GM12872 (cell line): ENCODE data around the gene PTPRH.

Experiments used
- TF ChIP-seq, protein P1 (sequence below): IDR thresholded peaks from 3 replicates; pipeline ENCODE4 v1.5.1; 2011; ENCODE audit warnings: low read depth, mild to moderate bottlenecking, low read length, moderate library complexity; ENCODE audit not compliant: insufficient read depth

PTPRH gene

DNA sequence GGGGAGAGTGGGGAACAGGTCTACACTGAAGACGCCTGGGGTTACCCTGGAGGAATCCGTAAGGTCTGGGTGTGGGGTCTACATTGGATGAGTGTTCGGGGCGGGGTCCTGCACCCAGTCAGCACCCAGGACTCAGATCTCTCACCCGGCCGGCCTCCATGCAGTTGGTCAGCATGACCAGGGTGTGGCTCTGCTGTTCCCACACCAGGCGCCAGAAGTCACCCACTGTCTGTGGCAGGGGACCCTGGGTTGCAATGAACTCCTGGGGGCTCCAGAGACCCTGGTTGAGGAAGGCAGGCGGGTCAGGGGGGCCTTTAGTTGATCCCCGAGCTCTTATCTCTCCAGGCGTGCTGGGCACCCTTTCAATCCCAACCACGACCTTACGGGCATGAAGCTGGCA is 23.2 kb downstream of the PTPRH start:
- TF ChIP-seq, protein P1, sequence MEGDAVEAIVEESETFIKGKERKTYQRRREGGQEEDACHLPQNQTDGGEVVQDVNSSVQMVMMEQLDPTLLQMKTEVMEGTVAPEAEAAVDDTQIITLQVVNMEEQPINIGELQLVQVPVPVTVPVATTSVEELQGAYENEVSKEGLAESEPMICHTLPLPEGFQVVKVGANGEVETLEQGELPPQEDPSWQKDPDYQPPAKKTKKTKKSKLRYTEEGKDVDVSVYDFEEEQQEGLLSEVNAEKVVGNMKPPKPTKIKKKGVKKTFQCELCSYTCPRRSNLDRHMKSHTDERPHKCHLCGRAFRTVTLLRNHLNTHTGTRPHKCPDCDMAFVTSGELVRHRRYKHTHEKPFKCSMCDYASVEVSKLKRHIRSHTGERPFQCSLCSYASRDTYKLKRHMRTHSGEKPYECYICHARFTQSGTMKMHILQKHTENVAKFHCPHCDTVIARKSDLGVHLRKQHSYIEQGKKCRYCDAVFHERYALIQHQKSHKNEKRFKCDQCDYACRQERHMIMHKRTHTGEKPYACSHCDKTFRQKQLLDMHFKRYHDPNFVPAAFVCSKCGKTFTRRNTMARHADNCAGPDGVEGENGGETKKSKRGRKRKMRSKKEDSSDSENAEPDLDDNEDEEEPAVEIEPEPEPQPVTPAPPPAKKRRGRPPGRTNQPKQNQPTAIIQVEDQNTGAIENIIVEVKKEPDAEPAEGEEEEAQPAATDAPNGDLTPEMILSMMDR: no peak

DNA sequence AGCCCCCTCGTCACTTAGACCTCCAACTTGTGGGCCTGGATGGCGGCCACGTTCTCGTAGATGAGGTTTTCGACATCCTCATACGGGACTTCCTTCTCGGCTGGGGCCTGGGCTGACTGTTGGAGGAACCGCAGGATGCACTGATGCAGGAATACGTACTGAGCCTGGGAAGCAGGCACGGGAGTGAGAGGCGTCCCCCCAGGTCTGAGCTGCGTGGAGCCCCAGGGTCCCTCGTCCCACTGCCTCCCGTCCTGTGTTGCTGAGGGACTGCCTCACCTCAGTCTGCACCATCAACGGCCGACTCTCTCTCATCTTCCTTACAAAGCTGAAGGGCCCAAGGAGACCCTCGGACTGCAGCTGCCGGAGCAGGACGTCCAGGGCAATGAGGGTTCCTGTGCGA is 27.6 kb downstream of the PTPRH start:
- TF ChIP-seq, protein P1: no peak

DNA sequence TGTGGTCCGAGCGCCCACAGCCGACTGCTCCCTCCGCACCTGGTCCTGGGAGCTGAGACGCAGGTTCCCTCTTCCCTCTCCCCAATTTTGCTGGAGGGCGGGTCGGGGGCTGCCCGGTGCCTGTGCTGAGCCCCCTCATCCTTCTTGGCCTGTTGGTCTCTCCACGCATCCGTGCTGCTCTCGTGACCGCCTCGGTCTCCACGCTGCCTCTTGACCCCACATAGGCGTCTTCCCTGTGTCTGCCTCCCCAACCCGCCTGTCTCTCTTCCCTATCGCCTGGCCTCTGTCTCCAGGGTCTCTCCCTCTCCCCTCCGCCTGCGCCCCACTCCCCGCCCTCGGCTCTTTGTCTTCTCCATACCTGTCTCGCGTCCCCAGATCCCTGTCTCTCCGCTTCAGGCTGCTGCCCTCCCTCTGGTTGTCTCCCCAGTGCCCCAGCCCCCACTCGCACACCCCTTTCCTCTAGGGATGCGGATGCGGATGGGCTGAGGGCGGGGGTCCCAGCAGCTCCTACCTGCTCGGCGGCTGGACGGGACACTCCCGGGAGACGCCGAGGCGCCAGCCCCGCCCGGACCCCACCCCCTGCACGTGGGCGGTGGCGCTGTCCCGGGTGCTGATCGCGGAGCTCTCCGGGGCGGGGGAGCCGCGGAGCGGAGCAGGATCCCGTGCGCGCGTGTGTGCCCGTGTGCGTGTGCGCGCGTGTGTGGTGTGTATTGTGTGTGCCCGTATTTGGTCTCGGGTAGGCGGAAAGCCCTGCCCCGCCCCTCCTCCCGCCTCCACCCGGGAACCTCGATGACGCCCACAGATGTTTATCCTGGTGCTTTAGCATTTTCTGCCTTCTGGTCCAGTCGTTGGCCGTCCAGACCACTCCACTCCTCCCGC is 29.5 kb downstream of the PTPRH start, which contains the start of gene SYT5:
SYT5 (minus strand) TSS at position 684 of the 879 bp plus-strand sequence. CDS start 1,248 bp downstream, outside the sequence.
- TF ChIP-seq, protein P1: no peak

DNA sequence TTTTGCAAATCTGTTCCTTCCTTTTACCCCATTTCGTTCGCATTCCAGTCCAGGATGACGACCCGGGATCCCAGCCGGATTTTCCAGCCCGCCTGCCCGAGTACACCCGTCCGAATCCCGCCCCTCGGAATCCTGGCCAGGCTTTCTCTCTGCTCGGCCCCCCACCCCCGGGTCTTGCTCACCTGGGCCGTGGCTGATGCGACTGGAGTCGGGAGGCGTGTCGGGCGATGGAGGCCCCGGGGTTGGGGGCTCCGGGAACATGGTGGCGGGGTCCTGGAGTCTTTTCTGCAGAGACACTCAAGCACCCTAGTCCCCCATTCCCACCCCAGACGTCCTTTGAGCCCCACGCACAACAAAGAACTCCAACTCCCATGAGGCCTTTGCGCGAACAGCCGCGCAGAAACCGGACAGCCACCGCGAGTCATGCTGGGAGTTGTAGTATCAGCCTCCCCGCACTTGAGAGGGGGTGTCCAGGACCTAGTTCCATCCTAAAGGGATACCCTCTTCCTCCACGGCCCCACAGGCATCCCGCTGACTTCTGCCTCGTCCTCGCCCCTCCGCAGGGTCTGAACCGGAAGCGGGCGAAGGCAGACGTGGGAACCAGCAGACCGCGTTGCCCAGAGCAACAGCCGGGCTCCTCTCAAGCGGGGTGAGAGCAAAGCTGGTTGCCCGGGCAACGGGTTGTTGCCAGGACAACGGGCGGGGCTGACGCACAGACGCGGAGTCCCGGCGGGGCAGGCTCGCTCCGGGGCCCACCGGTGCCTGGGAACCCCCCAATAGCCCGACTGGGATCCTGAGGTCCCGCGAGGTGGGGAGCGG is 30.3 kb downstream of the PTPRH start:
- TF ChIP-seq, protein P1: no peak

DNA sequence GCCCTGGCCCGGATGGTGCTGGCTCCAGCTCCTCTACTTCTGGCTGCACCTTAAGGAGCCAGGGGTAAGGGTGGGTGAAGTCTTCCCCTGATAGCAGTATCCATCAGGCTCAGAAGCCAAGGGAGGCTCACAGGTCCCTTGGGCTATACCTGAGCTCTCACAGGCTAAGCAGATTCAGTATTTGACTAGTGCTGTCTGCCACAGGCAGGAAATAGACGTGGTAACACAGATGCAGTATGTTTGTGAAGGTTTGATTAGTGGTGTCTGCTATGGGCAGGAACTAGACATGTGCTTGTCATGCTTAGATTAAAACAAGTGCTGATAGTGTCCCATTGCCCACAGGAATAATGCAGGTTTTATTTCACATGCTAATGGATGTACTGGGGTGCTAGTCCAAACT is 33.2 kb downstream of the PTPRH start:
- TF ChIP-seq, protein P1: no peak

DNA sequence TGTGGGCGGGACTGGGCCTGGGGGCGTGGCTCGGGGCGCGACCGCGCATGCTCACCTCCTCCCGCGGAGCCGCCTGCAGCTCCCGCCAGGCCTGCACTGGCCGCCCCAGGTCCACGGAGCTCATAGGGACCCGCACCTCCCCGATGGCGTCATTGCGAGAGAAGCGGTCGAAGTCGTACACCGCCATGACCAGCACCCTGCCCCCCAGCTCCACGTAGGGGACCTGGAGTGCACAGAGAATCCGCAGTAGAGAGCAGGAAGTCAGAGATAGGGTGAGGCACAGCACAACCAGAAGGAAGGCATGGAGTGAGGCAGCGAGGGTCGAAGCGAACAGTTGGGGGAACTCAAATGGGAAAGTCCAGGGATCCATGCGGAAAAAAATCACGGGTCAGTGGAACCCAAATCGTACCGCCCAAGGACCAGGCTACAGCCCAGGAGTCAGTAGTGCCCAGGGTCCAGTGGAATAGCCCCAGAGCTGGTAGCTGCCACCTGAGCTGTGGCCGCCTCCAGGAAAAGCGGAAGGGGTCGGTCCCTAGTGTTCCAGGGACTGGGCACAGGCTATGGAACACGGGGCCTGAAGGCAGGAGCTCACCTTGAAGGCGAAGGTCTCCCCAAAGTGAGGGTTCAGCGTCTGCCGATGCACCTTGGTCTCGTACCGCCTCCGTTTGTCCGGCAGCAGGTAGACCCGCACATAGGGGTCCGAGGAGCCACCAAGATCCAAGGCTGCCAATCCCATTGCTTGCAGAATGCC is 34.0 kb downstream of the PTPRH start:
- TF ChIP-seq, protein P1: no peak
